K562 (cell line): ENCODE data around the gene PLPP4. TPM values are rescaled to one million over a fixed set of nuclear protein-coding genes. Genes with fewer than 3 reads are reported as not detected.
A peak's percentile ranks its signal among the peaks of the same experiment; 100 is the strongest.

Source experiments
- ATAC-seq: fragments of 200-7000 bp; cut with Tn5 transposase; 3 replicates; pipeline ENCODE4 v1.9.1; 2020; ENCODE audit warnings: moderate library complexity
- BruUV-seq: library from RNA; stranded (reverse); fragments of 400-500 nt; replicated peaks from 2 replicates; lab custom pipeline; 2021; lab: Mats Ljungman, UMichigan
- CTCF ChIA-PET: fragments of 300-600 bp; formaldehyde crosslinking; extraction: SDS; loops from one replicate; lab custom pipeline; 2021; ENCODE audit warnings: low intra/inter-chr PET ratio; lab: Yijun Ruan, JAX
- POLR2A ChIA-PET: fragments of 300-600, 350-650 bp; sonication (Branson Sonifier 250); formaldehyde crosslinking; extraction: SDS; loops from one replicate; lab custom pipeline; 2021; ENCODE audit warnings: antibody characterized with exemption, inconsistent platforms; lab: Yijun Ruan, JAX
- DNase-seq, 4 experiments: peaks; one replicate each; pipeline versions ENCODE4 v3.0.0 to v3.0.0-alpha.2; 2011 to 2018; ENCODE audit warnings: low spot score in 3 of 4, mixed read lengths in 3 of 4; ENCODE audit errors: extremely low read depth in 1 of 4
- FAIRE-seq: peaks from 2 replicates; lab custom pipeline; 2011; peaks lifted over from hg19 to GRCh38; lab: Jason Lieb, UNC
- H2AFZ ChIP-seq: 2 replicates; pipeline ENCODE4 v1.6.0; 2011; ENCODE audit warnings: low read depth, low read length, control low read depth, inconsistent platforms
- H3K27ac ChIP-seq: fragments of 200-600 bp; 3 replicates; pipeline ENCODE4 v1.8.0; 2011; ENCODE audit warnings: low read depth, mild to moderate bottlenecking, control low read depth, inconsistent platforms, low read length, moderate library complexity, mixed read lengths; ENCODE audit errors: extremely low read depth
- H3K27me3 ChIP-seq, 2 experiments: fragments of 300-600 bp in 1 of 2; 2 replicates in 1 of 2; 3 replicates in 1 of 2; pipeline versions ENCODE4 v1.6.0 to v1.8.0; 2011; ENCODE audit warnings: inconsistent platforms in 2 of 2, low read length in 2 of 2, mild to moderate bottlenecking in 1 of 2, mixed read lengths in 1 of 2, moderate library complexity in 1 of 2; ENCODE audit not compliant: control insufficient read depth in 2 of 2, insufficient read depth in 2 of 2
- H3K36me3 ChIP-seq: fragments of 300-600 bp; 3 replicates; pipeline ENCODE4 v1.8.0; 2011; ENCODE audit warnings: mild to moderate bottlenecking, low read length, inconsistent platforms; ENCODE audit not compliant: control insufficient read depth, insufficient read depth
- H3K4me1 ChIP-seq, 2 experiments: fragments of 200-600 bp in 1 of 2; replicated peaks in 1 of 2; 2 replicates in 1 of 2; 3 replicates in 1 of 2; pipeline versions ENCODE4 v1.5.1 to v1.8.0; 2011; ENCODE audit warnings: inconsistent platforms in 2 of 2, low read length in 2 of 2, mild to moderate bottlenecking in 1 of 2, mixed read lengths in 1 of 2, moderate library complexity in 1 of 2; ENCODE audit not compliant: control insufficient read depth in 2 of 2, insufficient read depth in 2 of 2
- H3K4me2 ChIP-seq: 2 replicates; pipeline ENCODE4 v1.6.1; 2011; ENCODE audit warnings: low read length, control low read depth, inconsistent platforms, mixed read lengths; ENCODE audit not compliant: insufficient read depth
- H3K4me3 ChIP-seq: fragments of 200-600 bp; sonication (generic), shearing (Covaris generic); 2 replicates; pipeline ENCODE4 v1.5.1; 2016; ENCODE audit warnings: control low read depth, inconsistent platforms
- H3K79me2 ChIP-seq: fragments of 200-600 bp; 3 replicates; pipeline ENCODE4 v1.8.0; 2011; ENCODE audit warnings: low read length, inconsistent platforms; ENCODE audit not compliant: control insufficient read depth, insufficient read depth
- H3K9ac ChIP-seq, 2 experiments: 2 replicates each; pipeline versions ENCODE4 v1.6.0 to v1.6.1; 2011; ENCODE audit warnings: low read depth in 2 of 2, low read length in 2 of 2, control low read depth in 1 of 2, inconsistent platforms in 1 of 2, mild to moderate bottlenecking in 1 of 2, mixed read lengths in 1 of 2; ENCODE audit not compliant: insufficient read depth in 1 of 2
- H3K9me1 ChIP-seq: one replicate; pipeline ENCODE4 v1.6.0; 2011; ENCODE audit warnings: inconsistent platforms, mild to moderate bottlenecking, low read length, moderate library complexity; ENCODE audit not compliant: control insufficient read depth, insufficient read depth
- H3K9me3 ChIP-seq: replicated peaks from 2 replicates; pipeline ENCODE4 v1.5.1; 2011; ENCODE audit warnings: low read depth, low read length, inconsistent platforms; ENCODE audit not compliant: control insufficient read depth, insufficient read depth
- H4K20me1 ChIP-seq: replicated peaks from 2 replicates; pipeline ENCODE4 v1.6.1; 2011; ENCODE audit warnings: low read length, inconsistent platforms, mixed read lengths; ENCODE audit not compliant: control insufficient read depth, insufficient read depth
- HNRNPUL1 ChIP-seq: fragments of 200-400 bp; formaldehyde crosslinking; IDR thresholded peaks from 2 replicates; pipeline ENCODE4 v1.6.1; 2017; ENCODE audit warnings: low read length
- LCOR ChIP-seq: sonication (generic); formaldehyde crosslinking; IDR thresholded peaks from 2 replicates; pipeline ENCODE4 v1.8.0; 2022; ENCODE audit warnings: mild to moderate bottlenecking, missing genetic modification reagents
- RFX1 ChIP-seq: fragments of 450-650 bp; IDR thresholded peaks from 2 replicates; pipeline ENCODE4 v1.6.1; 2016; ENCODE audit warnings: mild to moderate bottlenecking, moderate library complexity
- XRCC3 ChIP-seq: fragments of 450-650 bp; IDR thresholded peaks from 2 replicates; pipeline ENCODE4 v1.6.1; 2017; ENCODE audit warnings: mild to moderate bottlenecking, moderate library complexity
- ZNF707 ChIP-seq: fragments of 250-450 bp; sonication (Bioruptor Pico); conservative IDR thresholded peaks from 2 replicates; pipeline ENCODE4 v1.8.0; 2022; ENCODE audit warnings: inconsistent platforms, mild to moderate bottlenecking, moderate library complexity
- WGBS: fragments of 100-300 bp; shearing (Covaris generic); methylation state at CpG from one replicate; pipeline ENCODE4 v1.1.6; 2016; ENCODE audit warnings: low coverage, mixed read lengths; ENCODE audit not compliant: insufficient coverage; ENCODE audit errors: missing lambda C conversion rate; 5-methylcytosine and 5-hydroxymethylcytosine counted together
- in situ Hi-C: fragments of 300-500 bp; cut with MboI; formaldehyde crosslinking; loops from 4 replicates; pipeline ENCODE4 v1.15.0; 2018; ENCODE audit warnings: inconsistent platforms, mixed read lengths
- intact Hi-C: fragments of 100-400 bp; cut with micrococcal nuclease; formaldehyde crosslinking; loops from 2 replicates; pipeline ENCODE4 v1.14.2; 2022
- polyA plus RNA-seq, 8 experiments: library from polyadenylated mRNA; depleted of rRNA in 4 of 8; stranded (reverse) in 5 of 8; unstranded in 3 of 8; fragments of >200 nt; fragmentation: Nextera tagmentation in 2 of 8; fragmentation: Illumina TruSeq in 1 of 8; extraction: Ambion mirVana in 2 of 8; extraction: Trizol in 1 of 8; gene quantifications; 2 replicates each; pipeline versions ENCODE4 v1.2.1 to v1.2.3, GENCODE V29; 2011 to 2014; ENCODE audit warnings: inconsistent platforms in 1 of 8, missing spikeins in 1 of 8
- total RNA-seq, 7 experiments: library from RNA; depleted of rRNA in 6 of 7; stranded (reverse); fragments of >200 nt in 6 of 7; fragmentation: Illumina TruSeq in 2 of 7; extraction: Trizol in 2 of 7; gene quantifications; 2 replicates each; pipeline versions ENCODE4 v1.2.1 to v1.2.3, GENCODE V29; 2011 to 2021; ENCODE audit warnings: low replicate concordance in 1 of 7
- TF ChIP-seq, protein P1 (sequence below), 2 experiments: fragments of 450-650 bp; formaldehyde crosslinking in 1 of 2; IDR thresholded peaks; 2 replicates each; pipeline versions ENCODE4 v1.4.0 to v1.6.1; 2014 to 2020; ENCODE audit warnings: mild to moderate bottlenecking in 2 of 2, borderline replicate concordance in 1 of 2, low read depth in 1 of 2

Gene PLPP4
- total and polyA plus RNA-seq, 9 of the 15 experiments (the other 6 are each of a cell fraction or from before 2014, with no cell fraction given): 0.08 TPM; not detected in 8

DNA sequence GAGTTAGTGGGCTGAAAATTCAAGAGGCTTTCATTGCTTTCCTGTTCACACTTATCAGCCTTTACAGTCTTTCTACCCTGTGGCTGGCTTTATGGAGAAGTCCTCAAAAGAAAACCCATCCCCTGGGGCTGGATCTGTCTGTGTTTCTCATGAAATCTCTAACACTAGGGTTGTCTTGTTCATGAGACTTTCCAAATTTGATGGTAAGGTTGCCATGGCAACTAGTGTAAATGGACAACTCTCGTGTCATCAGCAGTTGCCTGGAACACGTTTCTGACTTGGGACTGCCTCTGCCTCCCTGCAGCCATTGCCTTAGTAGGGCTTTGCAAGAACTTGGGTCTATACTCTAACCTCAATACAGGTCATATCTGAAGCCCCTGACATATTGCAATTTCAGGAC lies 35.8 kb upstream of the PLPP4 start:
- H3K4me3 ChIP-seq: no peak overlapping the region
- no peak overlapping the region for H3K4me2 ChIP-seq
- in situ Hi-C loops: no loop called here
- POLR2A ChIA-PET: no interaction called here
- no TSS peak for BruUV-seq
- no peak overlapping the region for H2AFZ ChIP-seq
- CTCF ChIA-PET: no interaction called here
- intact Hi-C loops: loop anchor here (5.0 to 10.0 kb wide), 2 partner anchors 184 to 316 kb away; no protein-coding TSS in a partner anchor
- H3K79me2 ChIP-seq: no peaks in the 10 kb centered on the region
- ATAC-seq (no peak), FAIRE-seq (no peak), DNase-seq (no peak)
- H3K4me1 ChIP-seq: no peaks in the 10 kb centered on the region
- no peaks in the 10 kb centered on the region for H3K36me3 ChIP-seq
- no peaks in the 10 kb centered on the region for H3K9me3 ChIP-seq
- H3K9me1 ChIP-seq: no peaks in the 10 kb centered on the region
- H3K27ac ChIP-seq: no peak overlapping the region
- no peaks in the 10 kb centered on the region for H4K20me1 ChIP-seq
- TF ChIP-seq LCOR (CRISPR knock-in tag) (no peak), RFX1 (peak; percentile 67)
- no peak overlapping the region for H3K9ac ChIP-seq
- WGBS: 0% methylated on average over 1 of the region's 2 CpGs
- H3K27me3 ChIP-seq: no peaks in the 10 kb centered on the region

DNA sequence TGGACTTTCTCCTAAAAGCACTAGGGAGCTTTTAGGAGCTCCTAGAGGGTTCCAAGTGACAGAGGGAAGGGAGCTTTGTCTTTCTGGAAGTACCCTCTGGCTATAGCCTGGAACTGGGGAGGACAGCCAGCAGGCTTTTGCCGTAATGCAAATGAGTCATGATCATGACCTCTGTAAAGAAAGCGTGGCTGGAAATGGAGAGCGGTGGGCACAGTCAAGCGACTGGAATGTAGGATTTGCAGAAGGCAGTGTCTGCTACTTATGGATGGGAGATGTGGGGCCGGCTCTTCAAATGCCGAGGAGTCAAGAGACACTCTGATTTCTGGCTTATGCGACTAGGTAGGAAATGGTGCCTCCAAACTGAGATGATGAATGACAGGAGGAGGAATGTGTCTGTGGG lies 34.6 kb upstream of the PLPP4 start:
- ATAC-seq (no peak), DNase-seq (no peak), FAIRE-seq (no peak)
- no peaks in the 10 kb centered on the region for H3K79me2 ChIP-seq
- H3K36me3 ChIP-seq: no peaks in the 10 kb centered on the region
- no peak overlapping the region for H3K27ac ChIP-seq
- ChIA-PET POLR2A (no interaction called here), CTCF (no interaction called here)
- no peaks in the 10 kb centered on the region for H4K20me1 ChIP-seq
- H3K9me3 ChIP-seq: no peaks in the 10 kb centered on the region
- intact Hi-C loops: loop anchor here (5.0 to 10.0 kb wide), 2 partner anchors 182 to 315 kb away; no protein-coding TSS in a partner anchor
- no peaks in the 10 kb centered on the region for H3K4me1 ChIP-seq
- no peaks in the 10 kb centered on the region for H3K9me1 ChIP-seq
- no peak overlapping the region for H2AFZ ChIP-seq
- H3K4me2 ChIP-seq: no peak overlapping the region
- no TSS peak for BruUV-seq
- no peak overlapping the region for H3K4me3 ChIP-seq
- no peaks in the 10 kb centered on the region for H3K27me3 ChIP-seq
- WGBS: 2% methylated on average over 7 of the region's 7 CpGs
- in situ Hi-C loops: no loop called here
- H3K9ac ChIP-seq: no peak overlapping the region
- TF ChIP-seq ZNF707: no peak
- no peak for TF ChIP-seq XRCC3
- no peak for TF ChIP-seq HNRNPUL1
- TF ChIP-seq, protein P1, sequence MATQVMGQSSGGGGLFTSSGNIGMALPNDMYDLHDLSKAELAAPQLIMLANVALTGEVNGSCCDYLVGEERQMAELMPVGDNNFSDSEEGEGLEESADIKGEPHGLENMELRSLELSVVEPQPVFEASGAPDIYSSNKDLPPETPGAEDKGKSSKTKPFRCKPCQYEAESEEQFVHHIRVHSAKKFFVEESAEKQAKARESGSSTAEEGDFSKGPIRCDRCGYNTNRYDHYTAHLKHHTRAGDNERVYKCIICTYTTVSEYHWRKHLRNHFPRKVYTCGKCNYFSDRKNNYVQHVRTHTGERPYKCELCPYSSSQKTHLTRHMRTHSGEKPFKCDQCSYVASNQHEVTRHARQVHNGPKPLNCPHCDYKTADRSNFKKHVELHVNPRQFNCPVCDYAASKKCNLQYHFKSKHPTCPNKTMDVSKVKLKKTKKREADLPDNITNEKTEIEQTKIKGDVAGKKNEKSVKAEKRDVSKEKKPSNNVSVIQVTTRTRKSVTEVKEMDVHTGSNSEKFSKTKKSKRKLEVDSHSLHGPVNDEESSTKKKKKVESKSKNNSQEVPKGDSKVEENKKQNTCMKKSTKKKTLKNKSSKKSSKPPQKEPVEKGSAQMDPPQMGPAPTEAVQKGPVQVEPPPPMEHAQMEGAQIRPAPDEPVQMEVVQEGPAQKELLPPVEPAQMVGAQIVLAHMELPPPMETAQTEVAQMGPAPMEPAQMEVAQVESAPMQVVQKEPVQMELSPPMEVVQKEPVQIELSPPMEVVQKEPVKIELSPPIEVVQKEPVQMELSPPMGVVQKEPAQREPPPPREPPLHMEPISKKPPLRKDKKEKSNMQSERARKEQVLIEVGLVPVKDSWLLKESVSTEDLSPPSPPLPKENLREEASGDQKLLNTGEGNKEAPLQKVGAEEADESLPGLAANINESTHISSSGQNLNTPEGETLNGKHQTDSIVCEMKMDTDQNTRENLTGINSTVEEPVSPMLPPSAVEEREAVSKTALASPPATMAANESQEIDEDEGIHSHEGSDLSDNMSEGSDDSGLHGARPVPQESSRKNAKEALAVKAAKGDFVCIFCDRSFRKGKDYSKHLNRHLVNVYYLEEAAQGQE (IDR thresholded peaks at IDR 0.05; ENCODE audit: borderline replicate concordance): no peak
- TF ChIP-seq, protein P1 (CRISPR knock-in tag; IDR thresholded peaks at IDR 0.05; ENCODE audit: low read depth): no peak
